HL-60 (cell line): ENCODE measurements around the gene DEF6.
"Not testable (repeated sequence)": the region's sequence is repeated elsewhere in the genome, so short reads cannot be mapped to it uniquely, and the experiment has no call there.

Experiments used
- DNase-seq, 2 experiments: peaks; one replicate each; pipeline ENCODE4 v3.0.0-alpha.2; 2010 to 2020; ENCODE audit warnings: low read depth in 1 of 2, low spot score in 1 of 2
- H3K27ac ChIP-seq: fragments of 250-450 bp; sonication (Bioruptor Pico); replicated peaks from 2 replicates; pipeline ENCODE4 v1.5.1; 2020; ENCODE audit warnings: mild to moderate bottlenecking, moderate library complexity
- H3K27me3 ChIP-seq: fragments of 250-450 bp; sonication (Bioruptor Pico); 2 replicates; pipeline ENCODE4 v1.5.1; 2021; ENCODE audit warnings: mild to moderate bottlenecking, moderate library complexity; ENCODE audit not compliant: insufficient read depth, poor library complexity, severe bottlenecking
- H3K4me3 ChIP-seq: replicated peaks from 2 replicates; pipeline ENCODE4 v1.5.1; 2011; ENCODE audit warnings: mild to moderate bottlenecking, control low read depth, low read length; ENCODE audit not compliant: insufficient read depth
- CTCF ChIP-seq: IDR thresholded peaks from one replicate; pipeline ENCODE4 v1.5.1; 2011; ENCODE audit warnings: low read length, control low read depth, inconsistent platforms; ENCODE audit not compliant: insufficient read depth
- GABPA ChIP-seq: IDR thresholded peaks from 2 replicates; pipeline ENCODE4 v1.6.1; 2012; ENCODE audit warnings: low read depth
- POLR2AphosphoS5 ChIP-seq: IDR thresholded peaks from 2 replicates; pipeline ENCODE4 v1.6.1; 2012; ENCODE audit warnings: low read depth
- SPI1 ChIP-seq: IDR thresholded peaks from 2 replicates; pipeline ENCODE4 v1.6.1; 2012; ENCODE audit warnings: low read depth, mild to moderate bottlenecking, borderline replicate concordance
- TF ChIP-seq, protein P1 (sequence below): IDR thresholded peaks from 2 replicates; pipeline ENCODE4 v1.6.1; 2012; ENCODE audit warnings: low read depth; ENCODE audit not compliant: insufficient replicate concordance

The DEF6 gene

DNA sequence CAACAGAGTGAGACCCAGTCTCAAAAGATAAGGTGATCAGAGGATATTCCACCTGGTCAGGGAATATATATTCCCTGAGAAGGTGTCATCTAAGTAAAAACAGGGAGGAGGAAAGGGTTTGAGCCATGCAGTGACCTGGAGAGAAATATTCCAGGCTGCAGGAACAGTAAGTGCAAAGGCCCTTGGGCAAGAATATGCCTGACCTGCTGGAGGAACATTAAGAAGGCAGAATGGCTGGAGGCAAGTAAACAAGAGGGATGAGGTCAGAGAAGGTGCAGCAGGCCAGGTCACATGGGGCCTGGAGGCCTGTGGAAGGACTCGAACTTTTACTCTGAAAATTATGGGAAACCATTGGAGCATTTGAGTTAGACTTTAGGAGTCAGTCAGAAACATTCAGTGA lies 6.7 kb downstream of the DEF6 start:
- DNase-seq, result no peak
- no peak overlapping the region for H3K4me3 ChIP-seq

GRCh38 chr6:35305117-35305516 lies 7.5 kb downstream of the DEF6 start:
- TF ChIP-seq, protein P1, sequence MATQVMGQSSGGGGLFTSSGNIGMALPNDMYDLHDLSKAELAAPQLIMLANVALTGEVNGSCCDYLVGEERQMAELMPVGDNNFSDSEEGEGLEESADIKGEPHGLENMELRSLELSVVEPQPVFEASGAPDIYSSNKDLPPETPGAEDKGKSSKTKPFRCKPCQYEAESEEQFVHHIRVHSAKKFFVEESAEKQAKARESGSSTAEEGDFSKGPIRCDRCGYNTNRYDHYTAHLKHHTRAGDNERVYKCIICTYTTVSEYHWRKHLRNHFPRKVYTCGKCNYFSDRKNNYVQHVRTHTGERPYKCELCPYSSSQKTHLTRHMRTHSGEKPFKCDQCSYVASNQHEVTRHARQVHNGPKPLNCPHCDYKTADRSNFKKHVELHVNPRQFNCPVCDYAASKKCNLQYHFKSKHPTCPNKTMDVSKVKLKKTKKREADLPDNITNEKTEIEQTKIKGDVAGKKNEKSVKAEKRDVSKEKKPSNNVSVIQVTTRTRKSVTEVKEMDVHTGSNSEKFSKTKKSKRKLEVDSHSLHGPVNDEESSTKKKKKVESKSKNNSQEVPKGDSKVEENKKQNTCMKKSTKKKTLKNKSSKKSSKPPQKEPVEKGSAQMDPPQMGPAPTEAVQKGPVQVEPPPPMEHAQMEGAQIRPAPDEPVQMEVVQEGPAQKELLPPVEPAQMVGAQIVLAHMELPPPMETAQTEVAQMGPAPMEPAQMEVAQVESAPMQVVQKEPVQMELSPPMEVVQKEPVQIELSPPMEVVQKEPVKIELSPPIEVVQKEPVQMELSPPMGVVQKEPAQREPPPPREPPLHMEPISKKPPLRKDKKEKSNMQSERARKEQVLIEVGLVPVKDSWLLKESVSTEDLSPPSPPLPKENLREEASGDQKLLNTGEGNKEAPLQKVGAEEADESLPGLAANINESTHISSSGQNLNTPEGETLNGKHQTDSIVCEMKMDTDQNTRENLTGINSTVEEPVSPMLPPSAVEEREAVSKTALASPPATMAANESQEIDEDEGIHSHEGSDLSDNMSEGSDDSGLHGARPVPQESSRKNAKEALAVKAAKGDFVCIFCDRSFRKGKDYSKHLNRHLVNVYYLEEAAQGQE, result no peak
- no peak for TF ChIP-seq POLR2AphosphoS5
- no peak for TF ChIP-seq SPI1
- TF ChIP-seq GABPA, result no peak
- TF ChIP-seq CTCF, result no peak
- Histone ChIP-seq H3K27me3 (no peaks in the 10 kb centered on the region), H3K4me3 (no peak overlapping the region), H3K27ac (no peak overlapping the region)
- no peak for DNase-seq

More for the DNA sequence above, 6.7 kb downstream of the DEF6 start:
- Histone ChIP-seq H3K27me3 (no peaks in the 10 kb centered on the region), H3K27ac (no peak overlapping the region)
- TF ChIP-seq CTCF (no peak), GABPA (no peak), SPI1 (no peak), POLR2AphosphoS5 (no peak)
- TF ChIP-seq, protein P1, result no peak

GRCh38 chr6:35307138-35307537 lies 9.5 kb downstream of the DEF6 start:
- H3K4me3 ChIP-seq, DNase-seq, H3K27me3 ChIP-seq, H3K27ac ChIP-seq: not testable (repeated sequence)

DNA sequence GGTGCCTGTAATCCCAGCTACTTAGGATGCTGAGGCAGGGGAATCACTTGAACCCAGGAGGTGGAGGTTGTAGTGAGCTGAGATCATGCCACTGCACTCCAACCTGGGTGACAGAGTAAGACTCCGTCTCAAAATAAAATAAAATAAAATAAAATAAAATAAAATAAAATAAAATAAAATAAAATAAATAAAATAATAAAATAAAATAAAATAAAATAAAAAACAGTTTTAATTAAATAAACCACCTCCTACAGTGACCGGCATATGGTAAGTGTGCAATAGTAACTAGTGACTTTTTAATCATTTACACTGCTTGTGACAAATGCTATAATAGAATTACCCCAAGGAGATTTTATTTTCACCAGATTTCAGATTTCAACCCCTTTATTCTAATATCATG lies 10.9 kb downstream of the DEF6 start:
- not testable (repeated sequence) for DNase-seq, H3K4me3 ChIP-seq

GRCh38 chr6:35309611-35310264 lies 12.1 kb downstream of the DEF6 start:
- H3K4me3 ChIP-seq, result no peak overlapping the region
- TF ChIP-seq CTCF (no peak), POLR2AphosphoS5 (no peak), SPI1 (no peak), GABPA (no peak)
- TF ChIP-seq, protein P1, result no peak
- no peaks in the 10 kb centered on the region for H3K27me3 ChIP-seq
- H3K27ac ChIP-seq, result no peak overlapping the region
- DNase-seq, result no peak

More for the DNA sequence above, 10.9 kb downstream of the DEF6 start:
- not testable (repeated sequence) for H3K27ac ChIP-seq, H3K27me3 ChIP-seq
